ENCODE data around the gene TOP3B.

GRCh38 chr22:22031183-22031945 lies 48.8 kb upstream of the TOP3B start:
- TF ChIP-seq EZH2phosphoT487 (IDR thresholded peaks at IDR 0.05; ENCODE audit: unreplicated experiment) (no peak), POLR2AphosphoS5 (IDR thresholded peaks at IDR 0.05; ENCODE audit: low read depth) (no peak), EZH2 (IDR thresholded peaks at IDR 0.05; ENCODE audit: low read depth, unreplicated experiment) (peak; percentile 15), ETS1 (IDR thresholded peaks at IDR 0.05) (no peak), CTCF (conservative IDR thresholded peaks at IDR 0.05; ENCODE audit: low read depth in 2 of 2) (no peak), REST (IDR thresholded peaks at IDR 0.05; ENCODE audit: unreplicated experiment) (no peak), CREB1 (CRISPR knock-in tag; IDR thresholded peaks at IDR 0.05; ENCODE audit: low read depth) (no peak), JUNB (IDR thresholded peaks at IDR 0.05; ENCODE audit: unreplicated experiment) (no peak), STAT1 (IDR thresholded peaks at IDR 0.05; ENCODE audit: unreplicated experiment) (no peak), ZNF331 (CRISPR knock-in tag; IDR thresholded peaks at IDR 0.05; ENCODE audit: low read depth) (no peak)

All from GM23338 (cell line).